GM12891 (cell line): ENCODE data around the gene FMC1.

Experiments used
- POLR2A ChIP-seq: IDR thresholded peaks from 2 replicates; pipeline ENCODE4 v1.6.1; 2011; ENCODE audit warnings: low read depth, low read length, control low read depth
- POLR2AphosphoS5 ChIP-seq: IDR thresholded peaks from 2 replicates; pipeline ENCODE4 v1.6.1; 2011; ENCODE audit warnings: low read depth, low read length, control low read depth
- POU2F2 ChIP-seq: IDR thresholded peaks from 2 replicates; pipeline ENCODE4 v1.6.1; 2011; ENCODE audit warnings: low read depth, mild to moderate bottlenecking, control low read depth, low read length, moderate library complexity
- SPI1 ChIP-seq: IDR thresholded peaks from 2 replicates; pipeline ENCODE4 v1.6.1; 2011; ENCODE audit warnings: low read depth, low read length, control low read depth
- TAF1 ChIP-seq: IDR thresholded peaks from 2 replicates; pipeline ENCODE4 v1.6.1; 2011; ENCODE audit warnings: low read depth, low read length, control low read depth

DNA sequence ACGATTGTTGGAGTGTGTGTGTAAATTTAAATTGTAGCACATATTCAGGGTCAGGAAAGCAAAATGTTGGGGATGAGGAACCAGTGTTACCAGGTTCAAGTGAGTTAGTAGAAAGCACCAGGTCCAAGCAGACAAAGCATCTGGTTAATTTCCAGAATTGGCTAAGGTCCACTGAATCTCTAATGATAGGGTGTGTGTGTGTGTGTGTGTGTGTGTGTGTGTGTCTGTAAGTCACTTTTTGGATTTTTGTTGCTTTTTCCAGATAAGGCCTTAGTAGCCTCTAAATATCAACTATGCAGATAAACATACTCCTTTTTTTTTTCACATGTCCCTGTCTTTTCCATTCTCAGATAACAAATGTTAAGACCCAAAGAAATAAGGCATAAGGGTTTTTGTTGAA lies 36.6 kb upstream of the FMC1 start:
- TF ChIP-seq POLR2A (no peak), SPI1 (no peak), TAF1 (no peak), POLR2AphosphoS5 (no peak), POU2F2 (no peak)
